H9 (cell line): Measurements from ENCODE around the gene SLA2. TPM values are rescaled to one million over a fixed set of nuclear protein-coding genes. Genes with fewer than 3 reads are reported as not detected.

ENCODE experiments used
- DNase-seq: peaks from one replicate; pipeline ENCODE4 v3.0.0-alpha.2; 2017
- H2AFZ ChIP-seq: one replicate; pipeline ENCODE4 v1.6.1; 2013; ENCODE audit warnings: mild to moderate bottlenecking, low read length, control low read depth, moderate library complexity
- H2AK5ac ChIP-seq: 2 replicates; pipeline ENCODE4 v1.6.1; 2013; ENCODE audit warnings: low read length, control low read depth, mixed read lengths; ENCODE audit not compliant: insufficient read length
- H2BK120ac ChIP-seq: one replicate; pipeline ENCODE4 v1.6.1; 2013; ENCODE audit warnings: low read depth, mild to moderate bottlenecking, low read length, control low read depth, inconsistent platforms; ENCODE audit not compliant: poor library complexity, severe bottlenecking
- H2BK12ac ChIP-seq: 2 replicates; pipeline ENCODE4 v1.6.1; 2013; ENCODE audit warnings: low read length, control low read depth, mixed read lengths, low read depth; ENCODE audit not compliant: insufficient read length
- H2BK15ac ChIP-seq: 2 replicates; pipeline ENCODE4 v1.6.1; 2013; ENCODE audit warnings: low read depth, low read length, control low read depth
- H2BK20ac ChIP-seq: one replicate; pipeline ENCODE4 v1.6.1; 2013; ENCODE audit warnings: low read depth, mild to moderate bottlenecking, low read length, control low read depth, inconsistent platforms; ENCODE audit not compliant: poor library complexity, severe bottlenecking
- H2BK5ac ChIP-seq: 2 replicates; pipeline ENCODE4 v1.6.1; 2013; ENCODE audit warnings: low read length, control low read depth, mixed read lengths; ENCODE audit not compliant: insufficient read length
- H3K14ac ChIP-seq: 2 replicates; pipeline ENCODE4 v1.6.1; 2013; ENCODE audit warnings: low read length, control low read depth; ENCODE audit not compliant: insufficient read depth
- H3K18ac ChIP-seq: 2 replicates; pipeline ENCODE4 v1.6.1; 2013; ENCODE audit warnings: low read depth, mild to moderate bottlenecking, mixed read lengths, low read length, control low read depth; ENCODE audit not compliant: insufficient read length
- H3K23ac ChIP-seq: 2 replicates; pipeline ENCODE4 v1.6.1; 2013; ENCODE audit warnings: low read length, control low read depth, mixed read lengths, low read depth; ENCODE audit not compliant: insufficient read length
- H3K23me2 ChIP-seq: 2 replicates; pipeline ENCODE4 v1.6.1; 2013; ENCODE audit warnings: low read depth, mild to moderate bottlenecking, mixed read lengths, low read length, control low read depth; ENCODE audit not compliant: insufficient read length, poor library complexity, severe bottlenecking
- H3K27ac ChIP-seq: 2 replicates; pipeline ENCODE4 v1.5.1; 2013; ENCODE audit warnings: low read length, control low read depth, mixed read lengths, low read depth; ENCODE audit not compliant: insufficient read length
- H3K27me3 ChIP-seq: 2 replicates; pipeline ENCODE4 v1.6.1; 2013; ENCODE audit warnings: low read length, control low read depth, inconsistent platforms; ENCODE audit not compliant: insufficient read depth
- H3K4ac ChIP-seq: 2 replicates; pipeline ENCODE4 v1.6.1; 2013; ENCODE audit warnings: low read depth, mild to moderate bottlenecking, control low read depth, inconsistent platforms, low read length, moderate library complexity
- H3K4me1 ChIP-seq: 2 replicates; pipeline ENCODE4 v1.6.1; 2013; ENCODE audit warnings: low read length, control low read depth, inconsistent platforms; ENCODE audit not compliant: insufficient read depth
- H3K4me2 ChIP-seq: 2 replicates; pipeline ENCODE4 v1.6.1; 2013; ENCODE audit warnings: low read length, control low read depth, mixed read lengths; ENCODE audit not compliant: insufficient read length, insufficient read depth
- H3K56ac ChIP-seq: 2 replicates; pipeline ENCODE4 v1.6.1; 2013; ENCODE audit warnings: low read depth, mild to moderate bottlenecking, mixed read lengths, low read length, control low read depth; ENCODE audit not compliant: insufficient read length
- H3K79me1 ChIP-seq: 2 replicates; pipeline ENCODE4 v1.6.1; 2013; ENCODE audit warnings: low read depth, mild to moderate bottlenecking, moderate library complexity, low read length, control low read depth, inconsistent platforms; ENCODE audit not compliant: insufficient read depth, poor library complexity, severe bottlenecking
- H3K79me2 ChIP-seq: 2 replicates; pipeline ENCODE4 v1.6.1; 2013; ENCODE audit warnings: low read length, control low read depth, inconsistent platforms; ENCODE audit not compliant: insufficient read depth
- H3K9ac ChIP-seq: 2 replicates; pipeline ENCODE4 v1.6.1; 2013; ENCODE audit warnings: low read length, control low read depth, mixed read lengths; ENCODE audit not compliant: insufficient read length; ENCODE audit errors: extremely low read depth
- H3K9me3 ChIP-seq: one replicate; pipeline ENCODE4 v1.6.1; 2013; ENCODE audit warnings: low read depth, low read length, inconsistent platforms; ENCODE audit not compliant: control insufficient read depth
- H3T11ph ChIP-seq: one replicate; pipeline ENCODE4 v1.6.1; 2013; ENCODE audit warnings: mild to moderate bottlenecking, low read length, control low read depth, inconsistent platforms
- H4K20me1 ChIP-seq: one replicate; pipeline ENCODE4 v1.6.1; 2013; ENCODE audit not compliant: control insufficient read depth, insufficient read length, insufficient read depth
- H4K5ac ChIP-seq: 2 replicates; pipeline ENCODE4 v1.6.1; 2013; ENCODE audit warnings: low read depth, mild to moderate bottlenecking, mixed read lengths, low read length, control low read depth; ENCODE audit not compliant: insufficient read length
- H4K8ac ChIP-seq: replicated peaks from 2 replicates; pipeline ENCODE4 v1.6.1; 2013; ENCODE audit warnings: low read length, control low read depth, mixed read lengths, low read depth; ENCODE audit not compliant: insufficient read length
- H4K91ac ChIP-seq: 2 replicates; pipeline ENCODE4 v1.6.1; 2013; ENCODE audit warnings: low read depth, mild to moderate bottlenecking, moderate library complexity, mixed read lengths, low read length, control low read depth; ENCODE audit not compliant: insufficient read length
- H3K27ac Mint-ChIP-seq, 3 experiments: 2 replicates in 2 of 3; 3 replicates in 1 of 3; pipeline ENCODE4 v1.8.0; 2020 to 2021; ENCODE audit warnings: mixed read lengths in 3 of 3, mild to moderate bottlenecking in 1 of 3, moderate library complexity in 1 of 3
- H3K27me3 Mint-ChIP-seq: 2 replicates; pipeline ENCODE4 v1.8.0; 2021; ENCODE audit warnings: low read depth, mild to moderate bottlenecking, moderate library complexity, mixed read lengths
- H3K36me3 Mint-ChIP-seq, 3 experiments: 2 replicates in 2 of 3; 3 replicates in 1 of 3; pipeline ENCODE4 v1.8.0; 2020 to 2021; ENCODE audit warnings: low read depth in 3 of 3, mixed read lengths in 3 of 3; ENCODE audit not compliant: insufficient read depth in 1 of 3
- H3K4me1 Mint-ChIP-seq, 2 experiments: 2 replicates each; pipeline ENCODE4 v1.8.0; 2020; ENCODE audit warnings: mixed read lengths in 2 of 2
- H3K4me3 Mint-ChIP-seq, 2 experiments: 2 replicates in 1 of 2; 3 replicates in 1 of 2; pipeline ENCODE4 v1.8.0; 2020 to 2021; ENCODE audit warnings: mild to moderate bottlenecking in 2 of 2, mixed read lengths in 2 of 2, moderate library complexity in 1 of 2
- H3K9me3 Mint-ChIP-seq, 2 experiments: 2 replicates in 1 of 2; 3 replicates in 1 of 2; pipeline ENCODE4 v1.8.0; 2020; ENCODE audit warnings: mild to moderate bottlenecking in 2 of 2, mixed read lengths in 2 of 2, moderate library complexity in 1 of 2
- CTCF ChIP-seq: fragments of 200-600 bp; sonication (generic); conservative IDR thresholded peaks from 3 replicates; pipeline ENCODE4 v1.8.0; 2021; ENCODE audit warnings: antibody characterized with exemption, mild to moderate bottlenecking
- WGBS: extraction: QIAGEN DNeasy Blood & Tissue Kit; methylation state at CpG from one replicate; pipeline ENCODE4 v1.1.7; 2013; ENCODE audit warnings: missing lambda C conversion rate, low lambda C conversion rate, mixed read lengths; ENCODE audit not compliant: insufficient read length; ENCODE audit errors: extremely low coverage; 5-methylcytosine and 5-hydroxymethylcytosine counted together
- total RNA-seq: library from RNA; stranded (reverse); gene quantifications from 2 replicates; pipeline ENCODE4 v1.2.1, GENCODE V29; 2021

The SLA2 gene
- total RNA-seq, 1 experiment from 2014 or later = 0.20 TPM

- Histone ChIP-seq H3K9ac (no peak overlapping the region), H4K91ac (no peak overlapping the region), H4K5ac (no peak overlapping the region), H2BK5ac (no peak overlapping the region), H3T11ph (no peak overlapping the region), H2BK120ac (no peak overlapping the region), H3K27ac (no peak overlapping the region), H3K4me1 (peaks cover 8% of the 10 kb centered on the region; the same call in 1 of the 2 replicates), H3K4me2 (no peak overlapping the region), H3K23ac (no peak overlapping the region), H3K4ac (no peak overlapping the region), H3K9me3 (no peaks in the 10 kb centered on the region), H3K14ac (no peak overlapping the region), H2BK15ac (no peak overlapping the region), H3K18ac (no peak overlapping the region), H2BK12ac (no peak overlapping the region), H3K56ac (no peak overlapping the region), H2AFZ (no peak overlapping the region), H3K27me3 (no peaks in the 10 kb centered on the region), H3K79me1 (no peaks in the 10 kb centered on the region), H3K79me2 (no peaks in the 10 kb centered on the region), H3K23me2 (no peaks in the 10 kb centered on the region), H4K20me1 (no peaks in the 10 kb centered on the region), H2AK5ac (no peak overlapping the region), H2BK20ac (no peak overlapping the region), H4K8ac (no peak overlapping the region)
- no peak overlapping the region for H3K27ac Mint-ChIP-seq
- H3K4me1 Mint-ChIP-seq = peaks cover 27 to 29% of the 10 kb centered on the region in 2 experiments
- H3K27me3 Mint-ChIP-seq = no peaks in the 10 kb centered on the region; the same call in 1 of the 2 replicates
- H3K9me3 Mint-ChIP-seq = no peaks in the 10 kb centered on the region
- DNase-seq = no peak
- no peak for TF ChIP-seq CTCF
- no peak overlapping the region for H3K4me3 Mint-ChIP-seq
- no peaks in the 10 kb centered on the region for H3K36me3 Mint-ChIP-seq
- WGBS = no CpG with 5 or more reads among the region's 6 CpGs
These were observed 3.9 kb downstream of the SLA2 start for GRCh38 chr20:36642136-36642535.
